GM12865 (cell line): ENCODE results near the gene CHI3L1.

ENCODE experiments used
- DNase-seq: peaks from one replicate; pipeline ENCODE4 v3.0.0; 2010; ENCODE audit warnings: low read depth
- H3K4me3 ChIP-seq: 2 replicates; pipeline ENCODE4 v1.5.1; 2011; ENCODE audit warnings: mild to moderate bottlenecking, low read depth, low read length, control low read depth
- CTCF ChIP-seq: IDR thresholded peaks from 2 replicates; pipeline ENCODE4 v1.5.1; 2011; ENCODE audit warnings: low read length, control low read depth, low read depth, inconsistent platforms; ENCODE audit not compliant: insufficient read depth; ENCODE audit errors: missing control alignments

Gene CHI3L1

GRCh38 chr1:203152158-203153034 lies 34.1 kb downstream of the CHI3L1 start:
- no peak for DNase-seq
- H3K4me3 ChIP-seq: no peak overlapping the region
- no peak for TF ChIP-seq CTCF

- no peak for DNase-seq
- TF ChIP-seq CTCF: no peak
- no peak overlapping the region for H3K4me3 ChIP-seq
These were observed 34.9 kb downstream of the CHI3L1 start for GRCh38 chr1:203151362-203152157.

- no peak overlapping the region for H3K4me3 ChIP-seq
- TF ChIP-seq CTCF: no peak
- DNase-seq: no peak
These were observed 35.8 kb downstream of the CHI3L1 start for GRCh38 chr1:203150511-203151297.

- TF ChIP-seq CTCF: no peak
- no peak for DNase-seq
- H3K4me3 ChIP-seq: no peak overlapping the region
These were observed 37.2 kb downstream of the CHI3L1 start for GRCh38 chr1:203149188-203149840.

GRCh38 chr1:203148579-203148978 lies 37.9 kb downstream of the CHI3L1 start:
- H3K4me3 ChIP-seq: no peak overlapping the region
- no peak for TF ChIP-seq CTCF
- DNase-seq: no peak

GRCh38 chr1:203148127-203148526 lies 38.4 kb downstream of the CHI3L1 start:
- peak; percentile 48 for TF ChIP-seq CTCF
- no peak for DNase-seq
- no peak overlapping the region for H3K4me3 ChIP-seq
